ENCODE measurements around the gene ADPGK. TPM values are rescaled to one million over a fixed set of nuclear protein-coding genes. Genes with fewer than 3 reads are reported as not detected.

The ADPGK gene
- total RNA-seq, 1 donor from 2014 or later = 41.8 TPM

GRCh38 chr15:72803006-72803405 is 19.4 kb upstream of the ADPGK start:
- Mint-ChIP-seq H3K9me3 (no peaks in the 10 kb centered on the region), H3K4me1 (no peaks in the 10 kb centered on the region), H3K27me3 (ENCODE audit: low read depth) (no peaks in the 10 kb centered on the region), H3K4me3 (no peak overlapping the region), H3K27ac (ENCODE audit: unreplicated experiment) (no peak overlapping the region), H3K36me3 (ENCODE audit: low read depth) (no peaks in the 10 kb centered on the region)
- DNase-seq (ENCODE audit: low read depth, low spot score) = no peak
- TF ChIP-seq, protein P1, sequence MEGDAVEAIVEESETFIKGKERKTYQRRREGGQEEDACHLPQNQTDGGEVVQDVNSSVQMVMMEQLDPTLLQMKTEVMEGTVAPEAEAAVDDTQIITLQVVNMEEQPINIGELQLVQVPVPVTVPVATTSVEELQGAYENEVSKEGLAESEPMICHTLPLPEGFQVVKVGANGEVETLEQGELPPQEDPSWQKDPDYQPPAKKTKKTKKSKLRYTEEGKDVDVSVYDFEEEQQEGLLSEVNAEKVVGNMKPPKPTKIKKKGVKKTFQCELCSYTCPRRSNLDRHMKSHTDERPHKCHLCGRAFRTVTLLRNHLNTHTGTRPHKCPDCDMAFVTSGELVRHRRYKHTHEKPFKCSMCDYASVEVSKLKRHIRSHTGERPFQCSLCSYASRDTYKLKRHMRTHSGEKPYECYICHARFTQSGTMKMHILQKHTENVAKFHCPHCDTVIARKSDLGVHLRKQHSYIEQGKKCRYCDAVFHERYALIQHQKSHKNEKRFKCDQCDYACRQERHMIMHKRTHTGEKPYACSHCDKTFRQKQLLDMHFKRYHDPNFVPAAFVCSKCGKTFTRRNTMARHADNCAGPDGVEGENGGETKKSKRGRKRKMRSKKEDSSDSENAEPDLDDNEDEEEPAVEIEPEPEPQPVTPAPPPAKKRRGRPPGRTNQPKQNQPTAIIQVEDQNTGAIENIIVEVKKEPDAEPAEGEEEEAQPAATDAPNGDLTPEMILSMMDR (conservative IDR thresholded peaks at IDR 0.05) = no peak

- H3K27ac Mint-ChIP-seq (ENCODE audit: unreplicated experiment) = no peak overlapping the region
- DNase-seq (ENCODE audit: low read depth, low spot score) = no peak
- TF ChIP-seq, protein P1 (conservative IDR thresholded peaks at IDR 0.05) = no peak
- H3K9me3 Mint-ChIP-seq = no peaks in the 10 kb centered on the region
- H3K4me1 Mint-ChIP-seq = peaks cover 5% of the 10 kb centered on the region
- H3K36me3 Mint-ChIP-seq (ENCODE audit: low read depth) = no peaks in the 10 kb centered on the region
- H3K4me3 Mint-ChIP-seq = no peak overlapping the region
- H3K27me3 Mint-ChIP-seq (ENCODE audit: low read depth) = no peaks in the 10 kb centered on the region
Observed at GRCh38 chr15:72801590-72802325, 18.2 kb upstream of the ADPGK start.

GRCh38 chr15:72800833-72801481 is 17.4 kb upstream of the ADPGK start:
- no peak overlapping the region for H3K27ac Mint-ChIP-seq (ENCODE audit: unreplicated experiment)
- TF ChIP-seq, protein P1 (conservative IDR thresholded peaks at IDR 0.05) = no peak
- peaks cover 9% of the 10 kb centered on the region for H3K4me1 Mint-ChIP-seq
- H3K4me3 Mint-ChIP-seq = no peak overlapping the region
- H3K27me3 Mint-ChIP-seq (ENCODE audit: low read depth) = peaks cover 3% of the 10 kb centered on the region
- no peaks in the 10 kb centered on the region for H3K36me3 Mint-ChIP-seq (ENCODE audit: low read depth)
- no peaks in the 10 kb centered on the region for H3K9me3 Mint-ChIP-seq
- no peak for DNase-seq (ENCODE audit: low read depth, low spot score)

- Mint-ChIP-seq H3K36me3 (ENCODE audit: low read depth) (no peaks in the 10 kb centered on the region), H3K4me1 (peaks cover 9% of the 10 kb centered on the region), H3K9me3 (no peaks in the 10 kb centered on the region), H3K27ac (ENCODE audit: unreplicated experiment) (no peak overlapping the region), H3K27me3 (ENCODE audit: low read depth) (peaks cover 3% of the 10 kb centered on the region), H3K4me3 (peak overlapping the region; percentile 62)
- TF ChIP-seq, protein P1 (conservative IDR thresholded peaks at IDR 0.05) = no peak
- no peak for DNase-seq (ENCODE audit: low read depth, low spot score)
Observed at GRCh38 chr15:72797834-72798233, 14.3 kb upstream of the ADPGK start.

DNA sequence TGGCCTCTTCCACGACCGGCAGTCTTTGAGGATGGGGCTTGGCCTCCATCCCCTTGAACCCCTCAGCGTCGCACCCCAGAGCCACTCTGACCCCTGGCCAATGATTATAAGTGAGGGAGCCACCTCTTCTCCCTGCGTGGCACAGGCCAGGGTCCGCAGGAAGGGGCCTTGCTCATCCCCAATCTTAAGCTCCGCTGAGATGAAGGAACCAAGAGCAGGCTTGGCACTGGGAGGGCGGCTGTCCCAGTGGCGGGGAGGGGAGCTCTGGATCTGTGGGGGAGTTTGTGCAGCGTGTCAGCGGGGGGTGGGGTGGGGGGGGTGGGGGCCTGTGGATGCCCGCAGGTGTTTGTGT is 13.8 kb upstream of the ADPGK start:
- Mint-ChIP-seq H3K27me3 (ENCODE audit: low read depth) (peaks cover 3% of the 10 kb centered on the region), H3K4me1 (peaks cover 9% of the 10 kb centered on the region), H3K27ac (ENCODE audit: unreplicated experiment) (peak overlapping the region; percentile 54), H3K36me3 (ENCODE audit: low read depth) (no peaks in the 10 kb centered on the region), H3K4me3 (peak overlapping the region; percentile 80), H3K9me3 (no peaks in the 10 kb centered on the region)
- TF ChIP-seq, protein P1 (conservative IDR thresholded peaks at IDR 0.05) = no peak
- DNase-seq (ENCODE audit: low read depth, low spot score) = no peak
